WTC11 (cell line): ENCODE measurements around the gene LOXL4. TPM values are rescaled to one million over a fixed set of nuclear protein-coding genes. Genes with fewer than 3 reads are reported as not detected.

Source experiments
- ATAC-seq: fragments of 200-7000 bp; cut with Tn5 transposase; 2 replicates; pipeline ENCODE4 v1.10.0; 2021; ENCODE audit warnings: mild to moderate bottlenecking, moderate library complexity
- CTCF ChIA-PET: fragments of 300-600 bp; sonication (Branson Sonifier 250); formaldehyde crosslinking; loops from one replicate; lab custom pipeline; 2021; ENCODE audit warnings: antibody characterized with exemption; lab: Charles Lee
- POLR2A ChIA-PET: fragments of 350-600 bp; sonication (Branson Sonifier 250); formaldehyde crosslinking; loops from one replicate; lab custom pipeline; 2021; ENCODE audit warnings: antibody characterized with exemption; lab: Charles Lee
- DNase-seq: peaks from one replicate; pipeline ENCODE4 v3.0.0; 2021; ENCODE audit warnings: low spot score
- H3K27ac Mint-ChIP-seq: 2 replicates; pipeline ENCODE4 v1.8.0; 2021; ENCODE audit warnings: mixed read lengths
- H3K27me3 Mint-ChIP-seq: 2 replicates; pipeline ENCODE4 v1.8.0; 2021; ENCODE audit warnings: low read depth, mild to moderate bottlenecking, moderate library complexity, mixed read lengths
- H3K36me3 Mint-ChIP-seq: 2 replicates; pipeline ENCODE4 v1.8.0; 2021; ENCODE audit warnings: mixed read lengths
- H3K4me1 Mint-ChIP-seq: 2 replicates; pipeline ENCODE4 v1.8.0; 2022; ENCODE audit warnings: mixed read lengths
- H3K4me3 Mint-ChIP-seq: 2 replicates; pipeline ENCODE4 v1.8.0; 2021; ENCODE audit warnings: mild to moderate bottlenecking, moderate library complexity, mixed read lengths
- H3K9me3 Mint-ChIP-seq: 2 replicates; pipeline ENCODE4 v1.8.0; 2021; ENCODE audit warnings: mixed read lengths
- CREB1 ChIP-seq: sonication (generic); formaldehyde crosslinking; IDR thresholded peaks from 2 replicates; pipeline ENCODE4 v1.8.0; 2023; ENCODE audit warnings: mild to moderate bottlenecking, missing genetic modification reagents
- FOXJ3 ChIP-seq: sonication (generic); formaldehyde crosslinking; IDR thresholded peaks from 2 replicates; pipeline ENCODE4 v1.9.0; 2021; ENCODE audit warnings: missing genetic modification reagents, mild to moderate bottlenecking, borderline replicate concordance
- FOXP1 ChIP-seq: sonication (generic); formaldehyde crosslinking; IDR thresholded peaks from 2 replicates; pipeline ENCODE4 v1.8.0; 2022; ENCODE audit warnings: missing genetic modification reagents, mild to moderate bottlenecking, moderate library complexity, borderline replicate concordance
- HMGA2 ChIP-seq: fragments of 250-450 bp; sonication (Bioruptor Pico); IDR thresholded peaks from 2 replicates; pipeline ENCODE4 v1.4.0; 2021; ENCODE audit warnings: mild to moderate bottlenecking, moderate library complexity
- IRF2 ChIP-seq: sonication (generic); formaldehyde crosslinking; IDR thresholded peaks from 2 replicates; pipeline ENCODE4 v1.8.0; 2022; ENCODE audit warnings: low read depth, missing genetic modification reagents, borderline replicate concordance
- NR2C2 ChIP-seq: sonication (generic); formaldehyde crosslinking; IDR thresholded peaks from 2 replicates; pipeline ENCODE4 v1.8.0; 2022; ENCODE audit warnings: mild to moderate bottlenecking, missing genetic modification reagents
- TEAD4 ChIP-seq: sonication (generic); formaldehyde crosslinking; IDR thresholded peaks from 2 replicates; pipeline ENCODE4 v1.8.0; 2022; ENCODE audit warnings: mild to moderate bottlenecking, missing genetic modification reagents
- ZBTB21 ChIP-seq: sonication (generic); formaldehyde crosslinking; IDR thresholded peaks from 2 replicates; pipeline ENCODE4 v1.8.1; 2023; ENCODE audit warnings: mild to moderate bottlenecking, missing genetic modification reagents, borderline replicate concordance
- ZNF219 ChIP-seq: sonication (generic); formaldehyde crosslinking; IDR thresholded peaks from 2 replicates; pipeline ENCODE4 v1.8.0; 2023; ENCODE audit warnings: missing genetic modification reagents, mild to moderate bottlenecking, borderline replicate concordance
- ZNF423 ChIP-seq: fragments of 250-450 bp; sonication (Bioruptor Pico); IDR thresholded peaks from 2 replicates; pipeline ENCODE4 v2.1.2; 2022; ENCODE audit warnings: mild to moderate bottlenecking, moderate library complexity
- total RNA-seq: library from RNA; stranded (reverse); gene quantifications from 3 replicates; pipeline ENCODE4 v1.2.3, GENCODE V29; 2021
- TF ChIP-seq, protein P1 (sequence below): fragments of 250-450 bp; sonication (Bioruptor Pico); IDR thresholded peaks from 2 replicates; pipeline ENCODE4 v2.1.2; 2022; ENCODE audit warnings: mild to moderate bottlenecking, moderate library complexity
- TF ChIP-seq, protein P2 (sequence below): sonication (generic); formaldehyde crosslinking; IDR thresholded peaks from 2 replicates; pipeline ENCODE4 v1.8.1; 2022; ENCODE audit warnings: mild to moderate bottlenecking, missing genetic modification reagents, moderate library complexity, borderline replicate concordance
- TF ChIP-seq, protein P3 (sequence below): sonication (generic); formaldehyde crosslinking; IDR thresholded peaks from 2 replicates; pipeline ENCODE4 v1.8.0; 2022; ENCODE audit warnings: mild to moderate bottlenecking, missing genetic modification reagents
- TF ChIP-seq, protein P4 (sequence below): sonication (generic); formaldehyde crosslinking; IDR thresholded peaks from 2 replicates; pipeline ENCODE4 v1.8.0; 2023; ENCODE audit warnings: missing genetic modification reagents, mild to moderate bottlenecking, borderline replicate concordance
- TF ChIP-seq, protein P5 (sequence below): sonication (generic); formaldehyde crosslinking; IDR thresholded peaks from 2 replicates; pipeline ENCODE4 v1.8.1; 2023; ENCODE audit warnings: mild to moderate bottlenecking, missing genetic modification reagents
- TF ChIP-seq, protein P6 (sequence below): sonication (generic); formaldehyde crosslinking; IDR thresholded peaks from 2 replicates; pipeline ENCODE4 v1.8.1; 2023; ENCODE audit warnings: mild to moderate bottlenecking, moderate library complexity, missing genetic modification reagents
- TF ChIP-seq, protein P7 (sequence below): sonication (generic); formaldehyde crosslinking; IDR thresholded peaks from 2 replicates; pipeline ENCODE4 v1.8.0; 2022; ENCODE audit warnings: mild to moderate bottlenecking, missing genetic modification reagents
- TF ChIP-seq, protein P8 (sequence below): sonication (generic); formaldehyde crosslinking; IDR thresholded peaks from 2 replicates; pipeline ENCODE4 v1.8.0; 2023; ENCODE audit warnings: mild to moderate bottlenecking, missing genetic modification reagents

The LOXL4 gene
- total RNA-seq, 1 experiment from 2014 or later: 0.35 TPM

DNA sequence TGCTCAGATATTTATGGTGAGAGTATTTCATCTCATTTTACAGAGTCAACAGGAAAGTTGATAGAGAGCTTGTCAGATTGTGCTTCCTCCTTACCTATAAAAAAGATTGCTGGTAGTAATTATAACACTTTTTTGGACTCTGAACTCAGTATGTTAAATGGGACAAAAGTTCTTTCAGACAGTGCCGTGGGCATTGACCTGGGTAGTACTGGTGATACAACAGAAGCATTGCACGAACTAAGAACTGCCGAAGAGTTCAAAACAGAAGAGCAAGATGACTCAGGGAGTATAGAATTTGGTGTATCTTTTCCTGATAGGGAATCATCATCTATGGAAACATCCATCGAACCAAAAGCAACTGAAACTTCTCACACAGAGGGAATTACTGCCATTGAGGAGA, 58.6 kb downstream of the LOXL4 start:
- H3K27ac Mint-ChIP-seq: no peak overlapping the region
- ChIA-PET CTCF (no interaction called here), POLR2A (no interaction called here)
- no peaks in the 10 kb centered on the region for H3K27me3 Mint-ChIP-seq
- no peak for DNase-seq
- peaks cover 15% of the 10 kb centered on the region for H3K36me3 Mint-ChIP-seq
- no peak for ATAC-seq
- TF ChIP-seq CREB1 (no peak), ZNF423 (CRISPR knock-in tag) (no peak), FOXP1 (no peak), NR2C2 (no peak), ZBTB21 (CRISPR knock-in tag) (no peak), ZNF219 (CRISPR knock-in tag) (no peak), FOXJ3 (no peak)
- TF ChIP-seq, protein P1, sequence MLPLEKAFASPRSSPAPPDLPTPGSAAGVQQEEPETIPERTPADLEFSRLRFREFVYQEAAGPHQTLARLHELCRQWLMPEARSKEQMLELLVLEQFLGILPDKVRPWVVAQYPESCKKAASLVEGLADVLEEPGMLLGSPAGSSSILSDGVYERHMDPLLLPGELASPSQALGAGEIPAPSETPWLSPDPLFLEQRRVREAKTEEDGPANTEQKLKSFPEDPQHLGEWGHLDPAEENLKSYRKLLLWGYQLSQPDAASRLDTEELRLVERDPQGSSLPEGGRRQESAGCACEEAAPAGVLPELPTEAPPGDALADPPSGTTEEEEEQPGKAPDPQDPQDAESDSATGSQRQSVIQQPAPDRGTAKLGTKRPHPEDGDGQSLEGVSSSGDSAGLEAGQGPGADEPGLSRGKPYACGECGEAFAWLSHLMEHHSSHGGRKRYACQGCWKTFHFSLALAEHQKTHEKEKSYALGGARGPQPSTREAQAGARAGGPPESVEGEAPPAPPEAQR: no peak
- TF ChIP-seq, protein P2, sequence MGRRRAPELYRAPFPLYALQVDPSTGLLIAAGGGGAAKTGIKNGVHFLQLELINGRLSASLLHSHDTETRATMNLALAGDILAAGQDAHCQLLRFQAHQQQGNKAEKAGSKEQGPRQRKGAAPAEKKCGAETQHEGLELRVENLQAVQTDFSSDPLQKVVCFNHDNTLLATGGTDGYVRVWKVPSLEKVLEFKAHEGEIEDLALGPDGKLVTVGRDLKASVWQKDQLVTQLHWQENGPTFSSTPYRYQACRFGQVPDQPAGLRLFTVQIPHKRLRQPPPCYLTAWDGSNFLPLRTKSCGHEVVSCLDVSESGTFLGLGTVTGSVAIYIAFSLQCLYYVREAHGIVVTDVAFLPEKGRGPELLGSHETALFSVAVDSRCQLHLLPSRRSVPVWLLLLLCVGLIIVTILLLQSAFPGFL (CRISPR knock-in tag): no peak
- TF ChIP-seq, protein P3, sequence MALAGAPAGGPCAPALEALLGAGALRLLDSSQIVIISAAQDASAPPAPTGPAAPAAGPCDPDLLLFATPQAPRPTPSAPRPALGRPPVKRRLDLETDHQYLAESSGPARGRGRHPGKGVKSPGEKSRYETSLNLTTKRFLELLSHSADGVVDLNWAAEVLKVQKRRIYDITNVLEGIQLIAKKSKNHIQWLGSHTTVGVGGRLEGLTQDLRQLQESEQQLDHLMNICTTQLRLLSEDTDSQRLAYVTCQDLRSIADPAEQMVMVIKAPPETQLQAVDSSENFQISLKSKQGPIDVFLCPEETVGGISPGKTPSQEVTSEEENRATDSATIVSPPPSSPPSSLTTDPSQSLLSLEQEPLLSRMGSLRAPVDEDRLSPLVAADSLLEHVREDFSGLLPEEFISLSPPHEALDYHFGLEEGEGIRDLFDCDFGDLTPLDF (CRISPR knock-in tag): no peak
- TF ChIP-seq, protein P4, sequence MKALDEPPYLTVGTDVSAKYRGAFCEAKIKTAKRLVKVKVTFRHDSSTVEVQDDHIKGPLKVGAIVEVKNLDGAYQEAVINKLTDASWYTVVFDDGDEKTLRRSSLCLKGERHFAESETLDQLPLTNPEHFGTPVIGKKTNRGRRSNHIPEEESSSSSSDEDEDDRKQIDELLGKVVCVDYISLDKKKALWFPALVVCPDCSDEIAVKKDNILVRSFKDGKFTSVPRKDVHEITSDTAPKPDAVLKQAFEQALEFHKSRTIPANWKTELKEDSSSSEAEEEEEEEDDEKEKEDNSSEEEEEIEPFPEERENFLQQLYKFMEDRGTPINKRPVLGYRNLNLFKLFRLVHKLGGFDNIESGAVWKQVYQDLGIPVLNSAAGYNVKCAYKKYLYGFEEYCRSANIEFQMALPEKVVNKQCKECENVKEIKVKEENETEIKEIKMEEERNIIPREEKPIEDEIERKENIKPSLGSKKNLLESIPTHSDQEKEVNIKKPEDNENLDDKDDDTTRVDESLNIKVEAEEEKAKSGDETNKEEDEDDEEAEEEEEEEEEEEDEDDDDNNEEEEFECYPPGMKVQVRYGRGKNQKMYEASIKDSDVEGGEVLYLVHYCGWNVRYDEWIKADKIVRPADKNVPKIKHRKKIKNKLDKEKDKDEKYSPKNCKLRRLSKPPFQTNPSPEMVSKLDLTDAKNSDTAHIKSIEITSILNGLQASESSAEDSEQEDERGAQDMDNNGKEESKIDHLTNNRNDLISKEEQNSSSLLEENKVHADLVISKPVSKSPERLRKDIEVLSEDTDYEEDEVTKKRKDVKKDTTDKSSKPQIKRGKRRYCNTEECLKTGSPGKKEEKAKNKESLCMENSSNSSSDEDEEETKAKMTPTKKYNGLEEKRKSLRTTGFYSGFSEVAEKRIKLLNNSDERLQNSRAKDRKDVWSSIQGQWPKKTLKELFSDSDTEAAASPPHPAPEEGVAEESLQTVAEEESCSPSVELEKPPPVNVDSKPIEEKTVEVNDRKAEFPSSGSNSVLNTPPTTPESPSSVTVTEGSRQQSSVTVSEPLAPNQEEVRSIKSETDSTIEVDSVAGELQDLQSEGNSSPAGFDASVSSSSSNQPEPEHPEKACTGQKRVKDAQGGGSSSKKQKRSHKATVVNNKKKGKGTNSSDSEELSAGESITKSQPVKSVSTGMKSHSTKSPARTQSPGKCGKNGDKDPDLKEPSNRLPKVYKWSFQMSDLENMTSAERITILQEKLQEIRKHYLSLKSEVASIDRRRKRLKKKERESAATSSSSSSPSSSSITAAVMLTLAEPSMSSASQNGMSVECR: no peak
- TF ChIP-seq, protein P5, sequence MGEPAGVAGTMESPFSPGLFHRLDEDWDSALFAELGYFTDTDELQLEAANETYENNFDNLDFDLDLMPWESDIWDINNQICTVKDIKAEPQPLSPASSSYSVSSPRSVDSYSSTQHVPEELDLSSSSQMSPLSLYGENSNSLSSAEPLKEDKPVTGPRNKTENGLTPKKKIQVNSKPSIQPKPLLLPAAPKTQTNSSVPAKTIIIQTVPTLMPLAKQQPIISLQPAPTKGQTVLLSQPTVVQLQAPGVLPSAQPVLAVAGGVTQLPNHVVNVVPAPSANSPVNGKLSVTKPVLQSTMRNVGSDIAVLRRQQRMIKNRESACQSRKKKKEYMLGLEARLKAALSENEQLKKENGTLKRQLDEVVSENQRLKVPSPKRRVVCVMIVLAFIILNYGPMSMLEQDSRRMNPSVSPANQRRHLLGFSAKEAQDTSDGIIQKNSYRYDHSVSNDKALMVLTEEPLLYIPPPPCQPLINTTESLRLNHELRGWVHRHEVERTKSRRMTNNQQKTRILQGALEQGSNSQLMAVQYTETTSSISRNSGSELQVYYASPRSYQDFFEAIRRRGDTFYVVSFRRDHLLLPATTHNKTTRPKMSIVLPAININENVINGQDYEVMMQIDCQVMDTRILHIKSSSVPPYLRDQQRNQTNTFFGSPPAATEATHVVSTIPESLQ (CRISPR knock-in tag): no peak
- TF ChIP-seq, protein P6, sequence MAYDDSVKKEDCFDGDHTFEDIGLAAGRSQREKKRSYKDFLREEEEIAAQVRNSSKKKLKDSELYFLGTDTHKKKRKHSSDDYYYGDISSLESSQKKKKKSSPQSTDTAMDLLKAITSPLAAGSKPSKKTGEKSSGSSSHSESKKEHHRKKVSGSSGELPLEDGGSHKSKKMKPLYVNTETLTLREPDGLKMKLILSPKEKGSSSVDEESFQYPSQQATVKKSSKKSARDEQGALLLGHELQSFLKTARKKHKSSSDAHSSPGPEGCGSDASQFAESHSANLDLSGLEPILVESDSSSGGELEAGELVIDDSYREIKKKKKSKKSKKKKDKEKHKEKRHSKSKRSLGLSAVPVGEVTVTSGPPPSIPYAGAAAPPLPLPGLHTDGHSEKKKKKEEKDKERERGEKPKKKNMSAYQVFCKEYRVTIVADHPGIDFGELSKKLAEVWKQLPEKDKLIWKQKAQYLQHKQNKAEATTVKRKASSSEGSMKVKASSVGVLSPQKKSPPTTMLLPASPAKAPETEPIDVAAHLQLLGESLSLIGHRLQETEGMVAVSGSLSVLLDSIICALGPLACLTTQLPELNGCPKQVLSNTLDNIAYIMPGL: no peak
- H3K9me3 Mint-ChIP-seq: no peaks in the 10 kb centered on the region
- no peak overlapping the region for H3K4me3 Mint-ChIP-seq
- peaks cover 4% of the 10 kb centered on the region; the same call in 1 of the 2 replicates for H3K4me1 Mint-ChIP-seq

DNA sequence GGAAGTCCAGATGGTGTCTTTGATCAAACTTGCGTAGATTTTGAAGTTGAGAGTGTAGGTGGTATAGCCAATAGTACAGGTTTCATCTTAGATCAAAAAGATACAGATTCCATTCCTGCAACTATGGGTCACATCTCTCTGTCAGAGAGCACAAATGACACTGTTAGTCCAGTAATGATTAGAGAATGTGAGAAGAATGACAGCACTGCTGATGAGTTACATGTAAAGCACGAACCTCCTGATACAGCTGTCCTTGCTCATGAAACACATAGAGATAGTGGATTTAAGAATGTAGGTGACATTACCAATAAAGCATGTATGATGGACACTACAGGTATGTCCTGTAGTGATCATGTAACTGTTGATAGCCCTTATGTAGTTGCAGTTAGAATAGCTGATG, 59.1 kb downstream of the LOXL4 start:
- no peak for DNase-seq
- Mint-ChIP-seq H3K4me1 (peaks cover 4% of the 10 kb centered on the region; the same call in 1 of the 2 replicates), H3K27me3 (no peaks in the 10 kb centered on the region), H3K36me3 (peaks cover 15% of the 10 kb centered on the region), H3K27ac (no peak overlapping the region), H3K9me3 (no peaks in the 10 kb centered on the region), H3K4me3 (no peak overlapping the region)
- ChIA-PET POLR2A (no interaction called here), CTCF (no interaction called here)
- ATAC-seq: no peak
- TF ChIP-seq TEAD4 (CRISPR knock-in tag): no peak
- no peak for TF ChIP-seq IRF2 (CRISPR knock-in tag)
- TF ChIP-seq, protein P7, sequence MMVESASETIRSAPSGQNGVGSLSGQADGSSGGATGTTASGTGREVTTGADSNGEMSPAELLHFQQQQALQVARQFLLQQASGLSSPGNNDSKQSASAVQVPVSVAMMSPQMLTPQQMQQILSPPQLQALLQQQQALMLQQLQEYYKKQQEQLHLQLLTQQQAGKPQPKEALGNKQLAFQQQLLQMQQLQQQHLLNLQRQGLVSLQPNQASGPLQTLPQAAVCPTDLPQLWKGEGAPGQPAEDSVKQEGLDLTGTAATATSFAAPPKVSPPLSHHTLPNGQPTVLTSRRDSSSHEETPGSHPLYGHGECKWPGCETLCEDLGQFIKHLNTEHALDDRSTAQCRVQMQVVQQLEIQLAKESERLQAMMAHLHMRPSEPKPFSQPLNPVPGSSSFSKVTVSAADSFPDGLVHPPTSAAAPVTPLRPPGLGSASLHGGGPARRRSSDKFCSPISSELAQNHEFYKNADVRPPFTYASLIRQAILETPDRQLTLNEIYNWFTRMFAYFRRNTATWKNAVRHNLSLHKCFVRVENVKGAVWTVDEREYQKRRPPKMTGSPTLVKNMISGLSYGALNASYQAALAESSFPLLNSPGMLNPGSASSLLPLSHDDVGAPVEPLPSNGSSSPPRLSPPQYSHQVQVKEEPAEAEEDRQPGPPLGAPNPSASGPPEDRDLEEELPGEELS (CRISPR knock-in tag): no peak
- no peak for TF ChIP-seq HMGA2
- TF ChIP-seq, protein P8, sequence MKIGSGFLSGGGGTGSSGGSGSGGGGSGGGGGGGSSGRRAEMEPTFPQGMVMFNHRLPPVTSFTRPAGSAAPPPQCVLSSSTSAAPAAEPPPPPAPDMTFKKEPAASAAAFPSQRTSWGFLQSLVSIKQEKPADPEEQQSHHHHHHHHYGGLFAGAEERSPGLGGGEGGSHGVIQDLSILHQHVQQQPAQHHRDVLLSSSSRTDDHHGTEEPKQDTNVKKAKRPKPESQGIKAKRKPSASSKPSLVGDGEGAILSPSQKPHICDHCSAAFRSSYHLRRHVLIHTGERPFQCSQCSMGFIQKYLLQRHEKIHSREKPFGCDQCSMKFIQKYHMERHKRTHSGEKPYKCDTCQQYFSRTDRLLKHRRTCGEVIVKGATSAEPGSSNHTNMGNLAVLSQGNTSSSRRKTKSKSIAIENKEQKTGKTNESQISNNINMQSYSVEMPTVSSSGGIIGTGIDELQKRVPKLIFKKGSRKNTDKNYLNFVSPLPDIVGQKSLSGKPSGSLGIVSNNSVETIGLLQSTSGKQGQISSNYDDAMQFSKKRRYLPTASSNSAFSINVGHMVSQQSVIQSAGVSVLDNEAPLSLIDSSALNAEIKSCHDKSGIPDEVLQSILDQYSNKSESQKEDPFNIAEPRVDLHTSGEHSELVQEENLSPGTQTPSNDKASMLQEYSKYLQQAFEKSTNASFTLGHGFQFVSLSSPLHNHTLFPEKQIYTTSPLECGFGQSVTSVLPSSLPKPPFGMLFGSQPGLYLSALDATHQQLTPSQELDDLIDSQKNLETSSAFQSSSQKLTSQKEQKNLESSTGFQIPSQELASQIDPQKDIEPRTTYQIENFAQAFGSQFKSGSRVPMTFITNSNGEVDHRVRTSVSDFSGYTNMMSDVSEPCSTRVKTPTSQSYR (CRISPR knock-in tag): no peak
